Heart left ventricle (tissue), 13 donors: ENCODE data around the gene NPTXR.

Source experiments
- CTCF ChIP-seq, 12 donors: fragments of 200-600 bp; sonication (generic) in 4 of 12; IDR thresholded peaks; one replicate each; pipeline versions ENCODE4 v1.5.0 to v1.8.0; 2018 to 2022; ENCODE audit warnings: antibody characterized with exemption in 12 of 12, mild to moderate bottlenecking in 5 of 12
- POLR2A ChIP-seq, 2 donors: fragments of 450-650 bp; IDR thresholded peaks; one replicate each; pipeline ENCODE4 v1.6.1; 2017; ENCODE audit warnings: antibody characterized with exemption in 2 of 2, mild to moderate bottlenecking in 2 of 2, moderate library complexity in 2 of 2
- donor health status: ischemic (EF 13 %, LVEDD 7.1; RV severe dilation, severe dysfunction).
- donor health status: DM: no; HTN: yes; CAD: no.
- donor health status: DM: no; HTN: no; CAD: no.
- donor health status: ischemic (EF 25% LVEDD 6.9; RV normal size, moderate dysfunction).
- donor health status: ischemic (EF 25% LVEDD 5.7; RV mildly dilated, moderate dysfunction).
- donor health status: ischemic (EF 35%, LVEDD 5.7; RV mildly dilated, moderate dysfunction).
- donor health status: nonischemic (EF 11% LVEDD 7.7; RV severe dilation, severe dysfunction).
- donor health status: DM: yes; HTN: yes; CAD: no.
- donor health status: PGD.
- donor health status: ischemic (EF 29% LVEDD 5.4; RV normal size, mild dysfunction).
- donor health status: nonischemic (EF 23%, LVEDD 6.1; RV moderate dilation, normal function).

- TF ChIP-seq CTCF (IDR thresholded peaks at IDR 0.05), result no peak
- TF ChIP-seq POLR2A (IDR thresholded peaks at IDR 0.05), result no peak
Observed at GRCh38 chr22:38839686-38840085, 4.1 kb downstream of the NPTXR start.
